HepG2 (cell line): ENCODE data around the gene CX3CR1. TPM values are rescaled to one million over a fixed set of nuclear protein-coding genes. Genes with fewer than 3 reads are reported as not detected.

Experiments
- CBX1 ChIP-seq: IDR thresholded peaks from one replicate; pipeline ENCODE4 v1.6.1; 2016; ENCODE audit warnings: antibody characterized with exemption, low read depth
- CEBPG ChIP-seq: IDR thresholded peaks from 2 replicates; pipeline ENCODE4 v1.6.1; 2016
- DMAP1 ChIP-seq: IDR thresholded peaks from 2 replicates; pipeline ENCODE4 v1.6.1; 2016
- DRAP1 ChIP-seq: IDR thresholded peaks from 2 replicates; pipeline ENCODE4 v1.6.1; 2016; ENCODE audit warnings: missing genetic modification reagents, missing compliant biosample characterization
- ELF3 ChIP-seq: IDR thresholded peaks from 2 replicates; pipeline ENCODE4 v1.6.1; 2016; ENCODE audit warnings: missing genetic modification reagents, missing compliant biosample characterization
- ETV5 ChIP-seq: IDR thresholded peaks from 2 replicates; pipeline ENCODE4 v1.6.1; 2018; ENCODE audit warnings: missing biosample characterization, missing genetic modification reagents, inconsistent platforms, borderline replicate concordance
- HDAC2 ChIP-seq: sonication (generic); formaldehyde crosslinking; IDR thresholded peaks from 2 replicates; pipeline ENCODE4 v1.4.0; 2020; ENCODE audit warnings: missing genetic modification reagents
- IKZF1 ChIP-seq: fragments of 450-650 bp; IDR thresholded peaks from 2 replicates; pipeline ENCODE4 v1.7.1; 2016
- IKZF5 ChIP-seq: IDR thresholded peaks from 2 replicates; pipeline ENCODE4 v1.6.1; 2018; ENCODE audit warnings: missing genetic modification reagents, mild to moderate bottlenecking, missing compliant biosample characterization
- KDM2A ChIP-seq: sonication (generic); formaldehyde crosslinking; IDR thresholded peaks from 2 replicates; pipeline ENCODE4 v1.4.0; 2020; ENCODE audit warnings: low read depth, missing genetic modification reagents, borderline replicate concordance
- NAIF1 ChIP-seq: sonication (generic); formaldehyde crosslinking; IDR thresholded peaks from 2 replicates; pipeline ENCODE4 v1.5.0; 2020; ENCODE audit warnings: mild to moderate bottlenecking, missing genetic modification reagents, borderline replicate concordance
- NFYB ChIP-seq: sonication (generic); formaldehyde crosslinking; IDR thresholded peaks from 2 replicates; pipeline ENCODE4 v1.4.0; 2020; ENCODE audit warnings: missing genetic modification reagents
- NFYC ChIP-seq: IDR thresholded peaks from 2 replicates; pipeline ENCODE4 v1.6.1; 2016; ENCODE audit warnings: missing genetic modification reagents, missing compliant biosample characterization
- PBX2 ChIP-seq: IDR thresholded peaks from 2 replicates; pipeline ENCODE4 v1.6.1; 2016; ENCODE audit warnings: control low read depth
- REXO4 ChIP-seq: sonication (generic); formaldehyde crosslinking; IDR thresholded peaks from 2 replicates; pipeline ENCODE4 v1.8.0; 2022; ENCODE audit warnings: missing genetic modification reagents, mild to moderate bottlenecking, borderline replicate concordance
- RFX5 ChIP-seq: IDR thresholded peaks from 2 replicates; pipeline ENCODE4 v1.6.1; 2011; ENCODE audit warnings: low read depth, low read length, improper control_type of control experiment
- RXRB ChIP-seq: IDR thresholded peaks from 2 replicates; pipeline ENCODE4 v1.6.1; 2016; ENCODE audit warnings: borderline replicate concordance, missing genetic modification reagents, missing compliant biosample characterization
- SMC3 ChIP-seq: IDR thresholded peaks from 2 replicates; pipeline ENCODE4 v1.6.1; 2011; ENCODE audit warnings: low read length, improper control_type of control experiment
- SP1 ChIP-seq, 2 experiments: fragments of 450-650 bp in 1 of 2; sonication (generic) in 1 of 2; formaldehyde crosslinking in 1 of 2; IDR thresholded peaks; 2 replicates each; pipeline versions ENCODE4 v1.4.0 to v1.6.1; 2016 to 2020; ENCODE audit warnings: missing genetic modification reagents in 1 of 2
- TP53 ChIP-seq: sonication (generic); formaldehyde crosslinking; conservative IDR thresholded peaks from 2 replicates; pipeline ENCODE4 v1.4.0; 2020; ENCODE audit warnings: missing genetic modification reagents
- ZBTB25 ChIP-seq: IDR thresholded peaks from 2 replicates; pipeline ENCODE4 v1.6.1; 2018; ENCODE audit warnings: missing genetic modification reagents
- ZBTB26 ChIP-seq: IDR thresholded peaks from 2 replicates; pipeline ENCODE4 v1.6.1; 2016; ENCODE audit warnings: missing compliant biosample characterization, missing genetic modification reagents, borderline replicate concordance
- ZNF572 ChIP-seq: sonication (generic); formaldehyde crosslinking; IDR thresholded peaks from 2 replicates; pipeline ENCODE4 v1.5.1; 2020; ENCODE audit warnings: mild to moderate bottlenecking, missing genetic modification reagents
- polyA plus RNA-seq, 8 experiments: library from polyadenylated mRNA; depleted of rRNA in 3 of 8; stranded (reverse) in 7 of 8; unstranded in 1 of 8; fragments of >200 nt; fragmentation: Illumina TruSeq in 4 of 8; extraction: Trizol in 4 of 8; gene quantifications; 2 replicates each; pipeline versions ENCODE4 v1.2.1 to v1.2.3, GENCODE V29; 2011 to 2016; ENCODE audit warnings: low read depth in 4 of 8, missing spikeins in 1 of 8, mixed read lengths in 1 of 8; ENCODE audit not compliant: insufficient read depth in 1 of 8
- total RNA-seq, 5 experiments: library from RNA; depleted of rRNA; stranded (reverse); fragments of >200 nt; fragmentation: Illumina TruSeq; extraction: Trizol; gene quantifications; 2 replicates each; pipeline ENCODE4 v1.2.3, GENCODE V29; 2016; ENCODE audit warnings: low read depth in 1 of 5

CX3CR1 gene
- total and polyA plus RNA-seq, 2 of the 13 experiments (the other 11 are each of a cell fraction or from before 2014, with no cell fraction given): not detected

- peak; percentile 49; the same call in 1 of the 2 replicates for TF ChIP-seq IKZF5
- no peak for TF ChIP-seq ETV5 (CRISPR knock-in tag)
- peak; percentile 60 for TF ChIP-seq CBX1
- TF ChIP-seq DMAP1: no peak
- 0 out of 2 replicates have a peak, but pooled peaks have one; percentile 32 for TF ChIP-seq RXRB
- TF ChIP-seq NAIF1 (CRISPR knock-in tag): no peak
- TF ChIP-seq TP53 (CRISPR knock-in tag): no peak
- no peak for TF ChIP-seq RFX5
- TF ChIP-seq HDAC2: 0 out of 2 replicates have a peak, but pooled peaks have one; percentile 13
- TF ChIP-seq PBX2: peak; percentile 75
- TF ChIP-seq ZNF572 (CRISPR knock-in tag): 0 out of 2 replicates have a peak, but pooled peaks have one; percentile 62
- 0 out of 2 replicates have a peak, but pooled peaks have one; percentile 37 for TF ChIP-seq DRAP1 (CRISPR knock-in tag)
- peak; percentile 77 for TF ChIP-seq NFYB
- no peak for TF ChIP-seq REXO4 (CRISPR knock-in tag)
- TF ChIP-seq NFYC (CRISPR knock-in tag): peak; percentile 74
- peak; percentile 50; the same call in 1 of the 2 replicates for TF ChIP-seq ZBTB25 (CRISPR knock-in tag)
- TF ChIP-seq SP1 (IDR thresholded peaks at IDR 0.05): no peak
- TF ChIP-seq SP1 (CRISPR knock-in tag; IDR thresholded peaks at IDR 0.05): peak; percentile 37; the same call in 1 of the 2 replicates
- TF ChIP-seq IKZF1: no peak
- TF ChIP-seq ZBTB26: no peak
- TF ChIP-seq ELF3: peak; percentile 42; the same call in 1 of the 2 replicates
- TF ChIP-seq KDM2A: 0 out of 2 replicates have a peak, but pooled peaks have one; percentile 61
- TF ChIP-seq CEBPG (CRISPR knock-in tag): peak; percentile 40; the same call in 1 of the 2 replicates
- peak; percentile 88 for TF ChIP-seq SMC3
These were observed 8.5 kb upstream of the CX3CR1 start (continued) for GRCh38 chr3:39288300-39288808.
